Measurements from ENCODE around the gene MOB2.

MOB2 gene, protein sequence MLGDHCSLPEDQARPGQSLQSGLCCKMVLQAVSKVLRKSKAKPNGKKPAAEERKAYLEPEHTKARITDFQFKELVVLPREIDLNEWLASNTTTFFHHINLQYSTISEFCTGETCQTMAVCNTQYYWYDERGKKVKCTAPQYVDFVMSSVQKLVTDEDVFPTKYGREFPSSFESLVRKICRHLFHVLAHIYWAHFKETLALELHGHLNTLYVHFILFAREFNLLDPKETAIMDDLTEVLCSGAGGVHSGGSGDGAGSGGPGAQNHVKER

GRCh38 chr11:1486054-1486825 is at the start of gene MOB2:
MOB2 (minus strand) TSS chr11:1486779; CDS start chr11:1486556, 223 bp downstream.
- DNase-seq: peak; percentile 79

DNA sequence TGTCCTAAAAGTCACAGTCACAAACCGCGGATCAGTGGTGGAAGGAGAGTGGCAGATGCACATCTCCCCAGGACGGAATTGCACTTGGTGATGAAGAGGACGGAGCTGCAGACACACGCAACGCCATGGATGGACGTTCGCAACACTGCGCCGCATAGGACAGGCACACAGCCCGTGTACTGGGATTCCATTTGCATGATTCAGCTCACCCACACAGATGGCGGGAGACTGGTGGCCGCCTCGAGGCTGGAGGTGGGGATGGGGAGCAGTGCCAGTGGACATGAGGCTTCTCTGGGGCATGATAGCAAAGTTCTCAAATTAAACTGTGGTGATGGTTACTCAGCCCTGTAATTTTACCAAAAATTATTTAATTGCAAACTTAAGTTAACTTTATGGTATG is 48.1 kb upstream of the MOB2 start:
- DNase-seq: no peak

- no peak for DNase-seq
These were observed 47.6 kb upstream of the MOB2 start for GRCh38 chr11:1534171-1534570.

- no peak for DNase-seq
These were observed 46.8 kb upstream of the MOB2 start for GRCh38 chr11:1533342-1533725.

GRCh38 chr11:1532606-1533341 is 46.2 kb upstream of the MOB2 start:
- DNase-seq: no peak

GRCh38 chr11:1532014-1532586 is 45.5 kb upstream of the MOB2 start:
- no peak for DNase-seq

DNA sequence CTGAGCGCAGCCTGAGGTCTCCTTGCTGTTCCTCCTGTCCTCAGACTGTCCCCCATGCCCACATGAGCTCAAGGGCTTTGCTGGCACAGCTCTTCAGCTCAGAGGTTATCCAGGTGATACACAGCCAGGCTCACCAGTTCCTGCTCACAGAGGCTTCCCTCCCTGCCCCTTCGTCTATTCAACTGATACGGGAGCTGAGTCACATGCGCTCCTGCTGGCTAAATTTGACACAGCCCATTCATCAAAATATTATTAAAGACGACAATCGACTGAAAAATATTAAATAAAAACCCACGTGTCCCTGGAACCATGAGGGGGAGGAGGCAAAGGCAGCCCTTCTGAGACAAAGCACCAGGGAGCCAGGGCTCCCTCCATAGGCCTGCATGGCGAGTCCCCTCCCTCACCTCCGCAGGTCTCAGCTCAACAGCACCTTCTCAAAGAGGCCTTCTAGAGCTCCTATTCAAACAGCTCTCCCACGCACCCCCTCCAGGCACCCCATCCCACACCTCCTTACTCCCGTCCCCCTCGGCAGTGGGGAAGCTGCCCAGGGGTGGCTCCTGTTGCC is 45.0 kb upstream of the MOB2 start:
- no peak for DNase-seq

- no peak for DNase-seq
These were observed 44.3 kb upstream of the MOB2 start for GRCh38 chr11:1530686-1531448.

- DNase-seq: no peak
These were observed 43.2 kb upstream of the MOB2 start for GRCh38 chr11:1529774-1530173.

- no peak for DNase-seq
These were observed 42.7 kb upstream of the MOB2 start for GRCh38 chr11:1529286-1529685.

GRCh38 chr11:1528710-1529109 is 42.1 kb upstream of the MOB2 start:
- no peak for DNase-seq

- no peak for DNase-seq
These were observed 40.2 kb upstream of the MOB2 start for GRCh38 chr11:1526785-1527184.

DNA sequence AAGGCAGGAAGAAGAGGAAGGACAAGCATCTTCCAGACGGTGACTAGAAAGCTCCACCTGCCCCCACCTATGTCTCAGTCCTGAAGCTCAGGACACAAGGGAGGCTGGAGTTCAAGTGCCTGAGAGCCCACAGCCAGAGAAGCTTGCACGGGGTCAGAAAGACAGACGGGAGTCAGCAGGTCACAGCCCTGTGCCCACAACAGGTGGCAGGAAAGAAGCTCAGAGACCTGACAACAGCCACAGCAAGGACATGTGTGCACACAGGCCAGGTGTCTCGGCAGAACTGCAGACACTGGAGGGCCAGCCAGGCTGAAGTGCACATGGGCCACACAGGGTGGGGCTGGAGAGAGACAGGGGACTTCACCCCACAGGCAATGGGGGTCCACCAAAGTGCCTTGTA is 37.2 kb upstream of the MOB2 start:
- peak; percentile 55 for DNase-seq

GRCh38 chr11:1523077-1523476 is 36.5 kb upstream of the MOB2 start:
- DNase-seq: no peak

GRCh38 chr11:1522081-1522424 is 35.5 kb upstream of the MOB2 start:
- DNase-seq: no peak

GRCh38 chr11:1521382-1522080 is 35.0 kb upstream of the MOB2 start:
- no peak for DNase-seq

DNA sequence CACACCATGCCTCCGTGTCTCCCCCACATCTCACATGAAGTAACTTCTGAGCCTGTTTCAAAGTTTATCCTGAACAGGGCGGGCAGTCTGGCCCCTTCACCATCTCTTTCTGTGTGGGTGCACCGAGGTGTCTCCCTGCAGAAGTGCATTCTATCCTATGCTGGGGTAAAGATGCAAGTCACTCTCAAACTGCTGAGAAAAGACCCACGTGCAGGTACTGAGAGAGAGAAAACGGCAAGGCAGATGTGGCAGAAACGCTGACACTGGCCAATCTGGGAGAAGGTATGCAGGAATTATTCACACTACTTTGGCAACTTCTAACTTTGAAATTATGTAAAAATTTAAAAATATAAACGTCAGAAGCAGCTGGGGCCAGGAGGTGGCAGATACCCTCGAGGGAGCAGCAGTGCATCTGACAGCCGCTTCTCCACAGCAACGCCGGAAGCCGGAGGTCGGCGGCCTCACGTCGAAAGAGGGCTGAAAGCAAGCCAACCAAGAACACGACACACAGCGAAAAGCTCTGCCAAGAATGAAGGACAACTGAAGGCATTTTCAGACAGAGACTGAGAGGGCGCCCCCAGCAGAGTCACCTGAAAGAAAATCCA is 34.2 kb upstream of the MOB2 start:
- no peak for DNase-seq

- no peak for DNase-seq
These were observed 33.7 kb upstream of the MOB2 start for GRCh38 chr11:1520209-1520662.

DNA sequence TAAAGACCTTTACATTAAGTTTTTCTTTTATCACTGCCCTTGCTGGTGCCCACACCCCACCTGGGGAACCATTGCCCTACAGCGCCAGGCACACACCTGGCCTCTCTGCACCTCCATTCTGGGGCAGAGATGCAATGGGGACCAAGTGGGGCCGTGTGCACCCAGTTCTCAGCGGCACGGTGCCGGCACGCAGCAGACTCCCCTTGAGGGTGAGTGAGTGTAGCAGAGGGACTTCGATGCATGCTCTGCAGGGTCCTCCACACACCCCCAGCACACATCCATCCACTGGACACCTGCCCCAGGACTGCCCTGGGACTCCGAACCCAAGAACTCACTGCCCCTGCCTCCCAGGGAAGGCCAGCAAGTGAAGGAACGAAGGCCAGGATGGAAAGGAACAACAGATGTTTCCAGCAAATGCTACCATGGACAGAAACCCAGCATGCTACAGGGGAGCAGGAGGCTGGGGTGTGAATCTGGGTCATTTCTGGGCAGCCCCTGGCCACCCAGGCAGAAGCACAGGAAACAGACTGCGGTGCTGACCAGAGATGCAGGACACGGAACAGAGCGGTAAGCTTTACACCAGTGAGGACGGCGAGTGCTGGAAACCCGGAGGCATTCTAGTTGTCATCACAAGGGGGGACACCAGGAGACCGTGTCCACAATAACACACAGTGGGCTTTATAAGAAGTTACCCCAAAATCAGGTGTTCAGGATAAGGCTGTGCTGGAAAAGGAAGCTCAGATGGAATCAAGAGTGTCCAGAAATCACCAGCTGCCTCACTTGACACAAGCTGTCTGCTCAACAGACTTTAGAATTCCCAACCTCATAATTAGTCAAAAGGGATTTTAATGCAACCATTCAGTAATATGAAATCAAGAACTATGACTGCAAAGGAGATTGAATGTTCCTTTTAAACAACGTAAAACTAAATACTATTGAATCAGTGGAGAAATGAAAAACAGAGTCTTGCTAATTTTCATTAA is 32.7 kb upstream of the MOB2 start:
- DNase-seq: no peak

GRCh38 chr11:1518301-1518700 is 31.7 kb upstream of the MOB2 start:
- no peak for DNase-seq

All from DMS53 (cell line).